GM19023 (cell line): ENCODE measurements around the gene B3GNT3.

Source experiments
- ATAC-seq: cut with Tn5 transposase; IDR thresholded peaks from one replicate; pipeline ENCODE4 v1.9.1; 2021; ENCODE audit warnings: mild to moderate bottlenecking, moderate library complexity; ENCODE audit not compliant: unreplicated experiment

Gene B3GNT3

DNA sequence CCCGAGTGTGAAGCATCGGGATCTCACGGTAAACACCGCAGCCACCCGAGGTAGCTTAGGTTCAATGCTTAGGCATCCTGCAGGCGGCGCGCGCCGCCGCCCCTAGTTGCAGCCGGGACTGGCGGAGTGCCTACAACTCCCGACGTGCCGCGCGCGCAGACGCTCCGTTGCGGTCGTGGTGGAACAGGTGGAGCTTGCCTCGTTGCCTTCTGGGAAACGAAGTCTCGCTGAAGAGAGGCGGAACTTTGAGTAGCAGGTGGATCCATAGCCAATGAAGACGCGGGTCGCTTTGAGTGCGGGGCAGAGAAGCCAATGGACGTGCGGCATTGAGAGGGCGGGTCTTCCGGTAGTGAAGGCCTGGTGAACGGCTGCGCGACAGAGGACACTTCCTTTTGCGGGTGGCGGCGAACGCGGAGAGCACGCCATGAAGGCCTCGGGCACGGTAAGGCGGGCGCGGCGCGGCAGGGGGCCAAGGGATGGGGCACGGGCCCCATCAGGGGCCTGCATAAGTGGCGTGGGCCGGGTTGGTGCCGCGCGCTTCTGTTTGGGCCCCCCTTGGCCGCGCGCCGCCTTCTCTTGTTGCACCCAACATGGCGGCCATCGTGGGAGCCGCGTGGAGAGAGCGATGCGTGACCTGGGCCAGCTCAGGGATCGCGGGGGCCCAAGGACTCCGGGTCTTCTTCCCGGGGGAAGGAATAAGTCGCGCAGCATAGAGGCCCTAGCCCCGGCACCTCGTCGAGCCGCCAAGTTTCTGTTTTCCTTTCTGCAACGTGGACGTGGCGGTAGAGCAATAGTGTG, 64.8 kb downstream of the B3GNT3 start, which contains the start of gene RPL18A:
Gene RPL18A, plus strand, starts transcription at position 378 of the 798 bp plus-strand sequence. Its CDS starts 47 bp downstream, at position 425.
- peak; percentile 91 for ATAC-seq

- ATAC-seq: no peak
Observed at GRCh38 chr19:17860331-17860992, 65.5 kb downstream of the B3GNT3 start.

DNA sequence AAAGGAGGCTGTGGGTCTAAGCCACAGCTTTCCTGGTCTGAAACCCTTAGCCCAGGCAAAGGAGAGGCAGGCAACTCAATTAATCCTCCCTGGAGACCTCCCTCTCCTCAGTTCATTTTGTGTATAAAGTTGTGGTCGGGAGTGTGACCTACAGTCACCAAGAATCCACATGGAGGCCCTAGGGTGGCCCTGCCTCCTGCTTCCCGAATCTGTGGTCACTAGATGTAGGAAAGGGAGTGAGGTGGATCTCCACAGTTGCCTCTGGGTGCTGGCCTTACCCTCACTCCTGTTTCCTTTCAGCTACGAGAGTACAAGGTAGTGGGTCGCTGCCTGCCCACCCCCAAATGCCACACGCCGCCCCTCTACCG, 66.0 kb downstream of the B3GNT3 start:
- no peak for ATAC-seq

- no peak for ATAC-seq
Observed at GRCh38 chr19:17861542-17862402, 66.8 kb downstream of the B3GNT3 start.

DNA sequence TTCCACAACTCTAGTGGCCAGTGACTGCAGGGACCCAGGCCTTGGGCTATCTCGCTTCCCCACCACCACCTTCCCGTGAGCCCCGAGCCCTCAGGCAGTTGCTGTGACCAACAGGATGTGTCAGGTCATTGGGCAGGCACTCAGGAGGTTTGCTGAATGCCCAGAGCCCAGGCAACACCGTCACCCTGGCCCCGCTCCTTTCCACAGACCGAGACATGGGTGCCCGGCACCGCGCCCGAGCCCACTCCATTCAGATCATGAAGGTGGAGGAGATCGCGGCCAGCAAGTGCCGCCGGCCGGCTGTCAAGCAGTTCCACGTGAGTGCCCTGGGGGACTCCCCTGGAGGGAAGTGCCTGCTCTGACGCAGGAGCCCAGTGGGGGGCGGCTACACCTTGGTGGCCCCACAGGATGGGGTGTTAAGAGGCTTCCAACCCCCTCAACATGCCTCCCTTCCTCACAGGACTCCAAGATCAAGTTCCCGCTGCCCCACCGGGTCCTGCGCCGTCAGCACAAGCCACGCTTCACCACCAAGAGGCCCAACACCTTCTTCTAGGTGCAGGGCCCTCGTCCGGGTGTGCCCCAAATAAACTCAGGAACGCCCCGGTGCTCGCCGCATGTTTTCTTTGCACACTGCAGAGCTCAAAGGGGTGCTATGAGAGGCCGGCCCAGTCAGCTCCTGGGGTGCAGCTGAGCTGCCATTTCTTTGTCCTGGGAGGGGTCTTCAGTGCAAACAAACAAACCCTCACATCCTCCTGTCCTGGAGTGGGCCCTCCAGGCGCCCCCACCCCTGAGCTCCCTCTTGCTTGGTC, 68.0 kb downstream of the B3GNT3 start:
- ATAC-seq: no peak
